PC-3 (cell line): ENCODE data around the gene GLI1. TPM values are rescaled to one million over a fixed set of nuclear protein-coding genes. Genes with fewer than 3 reads are reported as not detected.
"Not testable (repeated sequence)": the region's sequence is repeated elsewhere in the genome, so short reads cannot be mapped to it uniquely, and the experiment has no call there.

Experiments used
- ATAC-seq: fragments of 200-7000 bp; cut with Tn5 transposase; 2 replicates; pipeline ENCODE4 v1.9.1; 2020; ENCODE audit warnings: mild to moderate bottlenecking, moderate library complexity
- BruUV-seq: library from RNA; stranded (reverse); fragments of 400-500 nt; replicated peaks from 2 replicates; lab custom pipeline; 2021; lab: Mats Ljungman, UMichigan
- CTCF ChIA-PET: fragments of 300-600 bp; sonication (Branson Sonifier 250); formaldehyde crosslinking; loops from one replicate; lab custom pipeline; 2022; ENCODE audit warnings: antibody characterized with exemption; lab: Charles Lee
- POLR2A ChIA-PET: fragments of 300-600 bp; sonication (Branson Sonifier 250); formaldehyde crosslinking; loops from one replicate; lab custom pipeline; 2022; ENCODE audit warnings: antibody characterized with exemption; ENCODE audit not compliant: unreplicated experiment; lab: Charles Lee
- DNase-seq: peaks from one replicate; pipeline ENCODE4 v3.0.0-alpha.2; 2015
- H2AFZ ChIP-seq: fragments of 300-600 bp; sonication (generic); 2 replicates; pipeline ENCODE4 v1.6.0; 2016; ENCODE audit warnings: antibody characterized with exemption, low read length
- H3F3A ChIP-seq: fragments of 300-600 bp; sonication (generic); one replicate; pipeline ENCODE4 v1.6.0; 2017; ENCODE audit warnings: antibody characterized with exemption, low read length, control low read depth, mild to moderate bottlenecking; ENCODE audit not compliant: unreplicated experiment
- H3K27ac ChIP-seq: fragments of 300-600 bp; sonication (generic); 2 replicates; pipeline ENCODE4 v1.5.1; 2016; ENCODE audit warnings: mild to moderate bottlenecking, low read length
- H3K27me3 ChIP-seq: fragments of 300-600 bp; sonication (generic); 2 replicates; pipeline ENCODE4 v1.6.1; 2016; ENCODE audit warnings: low read length, mixed read lengths
- H3K36me3 ChIP-seq: fragments of 300-600 bp; sonication (generic); 2 replicates; pipeline ENCODE4 v1.6.1; 2016; ENCODE audit warnings: low read depth, mixed run types, low read length, mixed read lengths
- H3K4me1 ChIP-seq: fragments of 300-600 bp; sonication (generic); 2 replicates; pipeline ENCODE4 v1.5.1; 2016; ENCODE audit warnings: low read length; ENCODE audit not compliant: insufficient read depth
- H3K4me2 ChIP-seq: fragments of 300-600 bp; sonication (generic); 2 replicates; pipeline ENCODE4 v1.6.0; 2016; ENCODE audit warnings: low read length
- H3K4me3 ChIP-seq: fragments of 300-600 bp; sonication (generic); 2 replicates; pipeline ENCODE4 v1.5.1; 2016; ENCODE audit warnings: mild to moderate bottlenecking, low read length, mixed read lengths
- H3K79me2 ChIP-seq: fragments of 300-600 bp; sonication (generic); 2 replicates; pipeline ENCODE4 v1.6.1; 2017; ENCODE audit warnings: low read length, mixed read lengths
- H3K9ac ChIP-seq: fragments of 300-600 bp; sonication (generic); 2 replicates; pipeline ENCODE4 v1.6.0; 2016; ENCODE audit warnings: mild to moderate bottlenecking, low read length
- H3K9me2 ChIP-seq: fragments of 300-600 bp; sonication (generic); replicated peaks from 2 replicates; pipeline ENCODE4 v1.6.1; 2016; ENCODE audit warnings: mixed run types, low read length, mixed read lengths
- H3K9me3 ChIP-seq: fragments of 300-600 bp; sonication (generic); 2 replicates; pipeline ENCODE4 v1.6.1; 2016; ENCODE audit warnings: low read length, mixed read lengths
- H4K20me1 ChIP-seq: fragments of 300-600 bp; sonication (generic); 2 replicates; pipeline ENCODE4 v1.6.1; 2016; ENCODE audit warnings: low read length, mixed read lengths
- CTCF ChIP-seq: fragments of 300-600 bp; sonication (generic); conservative IDR thresholded peaks from 2 replicates; pipeline ENCODE4 v1.5.1; 2017; ENCODE audit warnings: antibody characterized with exemption, low read depth, mild to moderate bottlenecking, low read length
- EZH2 ChIP-seq: fragments of 300-600 bp; sonication (generic); IDR thresholded peaks from one replicate; pipeline ENCODE4 v1.6.1; 2017; ENCODE audit warnings: antibody characterized with exemption, mild to moderate bottlenecking, low read length; ENCODE audit not compliant: unreplicated experiment
- EZH2phosphoT487 ChIP-seq: fragments of 300-600 bp; sonication (generic); IDR thresholded peaks from 2 replicates; pipeline ENCODE4 v1.6.1; 2018; ENCODE audit warnings: mild to moderate bottlenecking, antibody characterized with exemption, low read length, borderline replicate concordance
- intact Hi-C: fragments of 100-400 bp; cut with micrococcal nuclease; formaldehyde crosslinking; loops from 2 replicates; pipeline ENCODE4 v1.9.0; 2023
- total RNA-seq: library from RNA; depleted of rRNA; stranded (reverse); fragments of >200 nt; gene quantifications from 2 replicates; pipeline ENCODE4 v1.2.3, GENCODE V29; 2014

The GLI1 gene
- total RNA-seq, 1 experiment from 2014 or later, result 3.0 TPM

DNA sequence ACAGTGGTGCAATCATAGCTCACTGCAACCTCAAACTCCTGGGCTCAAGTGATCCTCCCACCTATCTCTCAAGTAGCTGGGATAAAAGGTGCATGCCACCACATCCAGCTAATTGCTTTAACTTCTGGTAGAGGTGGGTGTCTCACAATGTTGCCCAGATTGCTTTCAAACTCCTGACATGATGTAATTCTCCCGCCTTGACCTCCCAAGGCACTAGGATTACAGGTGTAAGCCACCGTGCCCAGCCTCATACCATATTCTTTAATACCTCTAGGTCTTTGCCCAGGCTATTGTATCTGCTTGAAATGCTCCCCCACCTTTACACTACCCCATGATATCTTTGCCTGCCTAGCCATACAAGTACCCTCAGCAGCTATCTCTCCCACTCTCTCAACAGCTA is 40.1 kb upstream of the GLI1 start:
- intact Hi-C loops, result no loop called here
- H3K27me3 ChIP-seq, result no peaks in the 10 kb centered on the region
- H3K4me1 ChIP-seq, result no peaks in the 10 kb centered on the region
- POLR2A ChIA-PET, result no interaction called here
- DNase-seq, result no peak
- H2AFZ ChIP-seq, result no peak overlapping the region
- no peak for ATAC-seq
- no peaks in the 10 kb centered on the region for H4K20me1 ChIP-seq
- no peak overlapping the region for H3K27ac ChIP-seq
- H3K4me3 ChIP-seq, result no peak overlapping the region
- no peak for TF ChIP-seq CTCF
- TF ChIP-seq EZH2phosphoT487, result no peak
- TF ChIP-seq EZH2, result no peak
- H3K79me2 ChIP-seq, result peaks cover 7% of the 10 kb centered on the region; the same call in 1 of the 2 replicates
- no peak overlapping the region for H3K4me2 ChIP-seq
- H3K36me3 ChIP-seq, result no peaks in the 10 kb centered on the region
- no peak overlapping the region for H3K9ac ChIP-seq
- CTCF ChIA-PET, result no interaction called here
- H3K9me3 ChIP-seq, result no peaks in the 10 kb centered on the region
- BruUV-seq, result no TSS peak
- no peaks in the 10 kb centered on the region for H3K9me2 ChIP-seq
- no peaks in the 10 kb centered on the region for H3F3A ChIP-seq

- BruUV-seq, result no TSS peak
- ChIA-PET CTCF (no interaction called here), POLR2A (no interaction called here)
- no peaks in the 10 kb centered on the region for H3K9me2 ChIP-seq
- H3K27me3 ChIP-seq, result no peaks in the 10 kb centered on the region
- ATAC-seq, result no peak
- no peak overlapping the region for H3K4me3 ChIP-seq
- no peaks in the 10 kb centered on the region for H4K20me1 ChIP-seq
- H3K36me3 ChIP-seq, result no peaks in the 10 kb centered on the region
- H3K79me2 ChIP-seq, result peaks cover 2% of the 10 kb centered on the region; the same call in 1 of the 2 replicates
- H2AFZ ChIP-seq, result no peak overlapping the region
- no peak for DNase-seq
- no peaks in the 10 kb centered on the region for H3K9me3 ChIP-seq
- no peak overlapping the region for H3K9ac ChIP-seq
- intact Hi-C loops, result no loop called here
- H3K27ac ChIP-seq, result no peak overlapping the region
- no peaks in the 10 kb centered on the region for H3K4me1 ChIP-seq
- TF ChIP-seq EZH2phosphoT487 (no peak), EZH2 (no peak), CTCF (no peak)
- H3K4me2 ChIP-seq, result no peak overlapping the region
- H3F3A ChIP-seq, result no peaks in the 10 kb centered on the region
Measured at GRCh38 chr12:57420482-57420881, 39.1 kb upstream of the GLI1 start.

- CTCF ChIA-PET, BruUV-seq: not testable (repeated sequence)
- H3K79me2 ChIP-seq, result peaks cover 19% of the 10 kb centered on the region
Measured at GRCh38 chr12:57426948-57427347, 32.6 kb upstream of the GLI1 start.

More at GRCh38 chr12:57426948-57427347, 32.6 kb upstream of the GLI1 start:
- H2AFZ ChIP-seq, H3K27me3 ChIP-seq, ATAC-seq, H3F3A ChIP-seq, DNase-seq, H3K4me3 ChIP-seq, POLR2A ChIA-PET, H4K20me1 ChIP-seq, intact Hi-C loops, H3K9me3 ChIP-seq, H3K9me2 ChIP-seq, H3K9ac ChIP-seq, H3K27ac ChIP-seq, H3K4me2 ChIP-seq, H3K36me3 ChIP-seq: not testable (repeated sequence)
- H3K4me1 ChIP-seq, result peaks cover 14% of the 10 kb centered on the region
